ENCODE results near the gene ZFAND2A. TPM values are rescaled to one million over a fixed set of nuclear protein-coding genes. Genes with fewer than 3 reads are reported as not detected.

ZFAND2A gene
- total RNA-seq, 1 donor = 13.0 TPM

- no peak overlapping the region for H2AFZ ChIP-seq (ENCODE audit: low read length)
- peaks cover 11% of the 10 kb centered on the region for H3K4me1 ChIP-seq (ENCODE audit: insufficient read depth, low read length)
- H3K4me3 ChIP-seq (ENCODE audit: insufficient read depth, low read length) = no peak overlapping the region
- TF ChIP-seq, protein P1, sequence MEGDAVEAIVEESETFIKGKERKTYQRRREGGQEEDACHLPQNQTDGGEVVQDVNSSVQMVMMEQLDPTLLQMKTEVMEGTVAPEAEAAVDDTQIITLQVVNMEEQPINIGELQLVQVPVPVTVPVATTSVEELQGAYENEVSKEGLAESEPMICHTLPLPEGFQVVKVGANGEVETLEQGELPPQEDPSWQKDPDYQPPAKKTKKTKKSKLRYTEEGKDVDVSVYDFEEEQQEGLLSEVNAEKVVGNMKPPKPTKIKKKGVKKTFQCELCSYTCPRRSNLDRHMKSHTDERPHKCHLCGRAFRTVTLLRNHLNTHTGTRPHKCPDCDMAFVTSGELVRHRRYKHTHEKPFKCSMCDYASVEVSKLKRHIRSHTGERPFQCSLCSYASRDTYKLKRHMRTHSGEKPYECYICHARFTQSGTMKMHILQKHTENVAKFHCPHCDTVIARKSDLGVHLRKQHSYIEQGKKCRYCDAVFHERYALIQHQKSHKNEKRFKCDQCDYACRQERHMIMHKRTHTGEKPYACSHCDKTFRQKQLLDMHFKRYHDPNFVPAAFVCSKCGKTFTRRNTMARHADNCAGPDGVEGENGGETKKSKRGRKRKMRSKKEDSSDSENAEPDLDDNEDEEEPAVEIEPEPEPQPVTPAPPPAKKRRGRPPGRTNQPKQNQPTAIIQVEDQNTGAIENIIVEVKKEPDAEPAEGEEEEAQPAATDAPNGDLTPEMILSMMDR (IDR thresholded peaks at IDR 0.05; ENCODE audit: extremely low read depth, low read depth, low read length) = no peak
- no peaks in the 10 kb centered on the region for H3K27me3 ChIP-seq (ENCODE audit: insufficient read depth, low read length)
- no peaks in the 10 kb centered on the region for H3K9me3 ChIP-seq (ENCODE audit: low read depth, low read length)
- H3K36me3 ChIP-seq (ENCODE audit: insufficient read depth, low read length) = no peaks in the 10 kb centered on the region
- H3K27ac ChIP-seq (ENCODE audit: low read depth, low read length) = no peak overlapping the region
- H4K20me1 ChIP-seq (ENCODE audit: insufficient read depth, low read length) = peaks cover 41% of the 10 kb centered on the region
- H3K4me2 ChIP-seq (ENCODE audit: insufficient read depth, low read length) = no peak overlapping the region
- DNase-seq (ENCODE audit: insufficient read length, low spot score, missing footprints) = no peak
- H3K79me2 ChIP-seq (ENCODE audit: insufficient read depth, low read length) = no peaks in the 10 kb centered on the region
Measured at GRCh38 chr7:1103789-1104515, 56.0 kb downstream of the ZFAND2A start.

DNA sequence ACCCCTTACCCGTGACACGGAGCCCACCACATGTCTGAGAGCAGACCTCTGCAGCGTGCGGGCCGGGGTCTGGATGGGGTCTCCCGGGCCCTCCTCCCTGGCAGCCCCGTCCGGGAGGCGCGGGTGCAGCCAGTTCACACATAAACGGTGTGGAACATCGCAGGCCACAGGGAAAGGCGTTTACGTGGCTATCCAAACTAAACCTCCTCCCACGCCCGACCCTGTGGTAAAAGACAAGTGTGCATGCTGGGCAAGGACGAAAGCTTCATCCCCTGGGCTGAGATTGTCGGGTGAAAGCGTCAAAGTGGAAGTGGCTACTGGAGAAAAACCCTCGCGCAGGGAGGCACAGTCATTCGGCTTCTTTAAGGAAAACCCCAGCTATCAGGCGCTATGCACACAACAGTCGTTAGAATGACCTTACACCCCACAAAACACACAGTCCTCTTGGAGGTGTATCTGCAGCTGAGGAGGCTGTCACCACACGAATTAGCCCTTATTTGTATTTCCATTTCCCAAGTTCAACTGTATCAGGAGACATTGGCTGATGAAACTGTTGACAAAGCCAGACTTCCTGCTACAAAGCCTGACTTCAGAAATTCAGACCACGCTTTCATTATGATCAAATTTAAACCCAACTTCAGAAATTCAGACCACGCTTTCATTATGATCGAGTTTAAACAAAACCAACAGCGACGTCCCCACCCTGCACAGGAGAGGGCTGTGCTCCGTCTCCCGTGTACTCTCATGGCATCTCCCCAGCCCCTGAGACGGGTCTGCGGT is 56.8 kb downstream of the ZFAND2A start:
- TF ChIP-seq, protein P1 (IDR thresholded peaks at IDR 0.05; ENCODE audit: extremely low read depth, low read depth, low read length) = no peak
- Histone ChIP-seq H3K27me3 (ENCODE audit: insufficient read depth, low read length) (no peaks in the 10 kb centered on the region), H3K9me3 (ENCODE audit: low read depth, low read length) (no peaks in the 10 kb centered on the region), H3K4me3 (ENCODE audit: insufficient read depth, low read length) (no peak overlapping the region), H3K79me2 (ENCODE audit: insufficient read depth, low read length) (no peaks in the 10 kb centered on the region), H3K4me1 (ENCODE audit: insufficient read depth, low read length) (peaks cover 11% of the 10 kb centered on the region), H4K20me1 (ENCODE audit: insufficient read depth, low read length) (peaks cover 41% of the 10 kb centered on the region), H3K27ac (ENCODE audit: low read depth, low read length) (no peak overlapping the region), H3K4me2 (ENCODE audit: insufficient read depth, low read length) (no peak overlapping the region), H3K36me3 (ENCODE audit: insufficient read depth, low read length) (peaks cover 2% of the 10 kb centered on the region), H2AFZ (ENCODE audit: low read length) (no peak overlapping the region)
- DNase-seq (ENCODE audit: insufficient read length, low spot score, missing footprints) = no peak

Other genes starting within 250 kb of the ZFAND2A start
- 0.59 and 2.2 TPM in 2 replicates for gene ADAP1, start 205.5 kb downstream of the ZFAND2A start, total RNA-seq
- gene COX19, start 184.6 kb downstream of the ZFAND2A start, total RNA-seq = 10.9 and 13.0 TPM in 2 replicates
- gene CYP2W1, start 177.0 kb downstream of the ZFAND2A start, total RNA-seq = not detected in 2 replicates
- 3.5 and 5.1 TPM in 2 replicates for gene GPR146, start 115.7 kb downstream of the ZFAND2A start, total RNA-seq
- 10.3 and 10.5 TPM in 2 replicates for gene GPER1, start 72.1 kb downstream of the ZFAND2A start, total RNA-seq
- not detected in 2 replicates for gene UNCX, start 72.7 kb upstream of the ZFAND2A start, total RNA-seq